Heart right ventricle (tissue), 16 donors: ENCODE data around the gene CYTH4. TPM values are rescaled to one million over a fixed set of nuclear protein-coding genes. Genes with fewer than 3 reads are reported as not detected.
A peak's percentile ranks its signal among the peaks of the same experiment; 100 is the strongest.

Source experiments
- ATAC-seq, 8 donors: fragments of 200-7000 bp; cut with Tn5 transposase; one replicate each; pipeline ENCODE4 v1.9.1; 2020; ENCODE audit warnings: mild to moderate bottlenecking in 8 of 8, moderate library complexity in 8 of 8, moderate number of reproducible peaks in 1 of 8
- DNase-seq, 2 donors: peaks; one replicate each; pipeline ENCODE4 v3.0.0-alpha.2; 2020
- H3K27ac ChIP-seq, 10 donors: fragments of 200-600 bp; sonication (generic) in 2 of 10; one replicate each; pipeline versions ENCODE4 v1.5.0 to v1.8.0; 2020 to 2022; ENCODE audit warnings: mild to moderate bottlenecking in 3 of 10
- H3K27me3 ChIP-seq, 7 donors: fragments of 200-600 bp; one replicate each; pipeline ENCODE4 v1.8.0; 2021 to 2022; ENCODE audit warnings: mild to moderate bottlenecking in 2 of 7
- H3K36me3 ChIP-seq, 9 donors: fragments of 200-600 bp; sonication (generic) in 1 of 9; one replicate each; pipeline versions ENCODE4 v1.5.0 to v1.8.0; 2020 to 2022; ENCODE audit warnings: mild to moderate bottlenecking in 2 of 9
- H3K4me1 ChIP-seq, 9 donors: fragments of 200-600 bp; sonication (generic) in 1 of 9; one replicate each; pipeline versions ENCODE4 v1.5.0 to v1.8.0; 2020 to 2022; ENCODE audit warnings: mild to moderate bottlenecking in 4 of 9
- H3K4me3 ChIP-seq, 10 donors: fragments of 200-600 bp; sonication (generic) in 2 of 10; one replicate each; pipeline versions ENCODE4 v1.5.0 to v1.8.0; 2020 to 2022; ENCODE audit warnings: mild to moderate bottlenecking in 7 of 10, moderate library complexity in 2 of 10
- H3K9me3 ChIP-seq, 11 donors: fragments of 200-600 bp in 10 of 11; sonication (generic) in 2 of 11; one replicate each; pipeline versions ENCODE4 v1.5.0 to v1.8.0; 2013 to 2022; ENCODE audit warnings: mild to moderate bottlenecking in 2 of 11, control low read depth in 1 of 11, moderate library complexity in 1 of 11
- WGBS, 2 donors: extraction: QIAGEN DNeasy Blood & Tissue Kit; methylation state at CpG; one replicate each; pipeline ENCODE4 v1.1.7; 2013; ENCODE audit warnings: inconsistent platforms in 1 of 2; 5-methylcytosine and 5-hydroxymethylcytosine counted together
- intact Hi-C, 10 donors: fragments of 100-400 bp; cut with DNase I; formaldehyde crosslinking; loops; one replicate each; pipeline versions ENCODE4 v1.11.1 to v1.14.2; 2022
- polyA plus RNA-seq, 2 donors: library from polyadenylated mRNA; stranded (reverse); fragments of 200-250 nt; gene quantifications; one replicate each; pipeline ENCODE4 v1.2.3, GENCODE V29; 2013
- total RNA-seq, 10 donors: library from RNA; stranded (reverse); fragmentation: NEBNext Ultra II Directional in 3 of 10; extraction: Animal tissue kit (Norgen Biotek cat#: 25700) in 3 of 10; gene quantifications; one replicate each; pipeline versions ENCODE4 v1.2.1 to v1.2.4, GENCODE V29; 2021 to 2023
- TF ChIP-seq, protein P1 (sequence below), 9 donors: fragments of 200-600 bp; sonication (generic) in 2 of 9; IDR thresholded peaks; one replicate each; pipeline versions ENCODE4 v1.5.0 to v1.8.0; 2021 to 2022; ENCODE audit warnings: antibody characterized with exemption in 9 of 9, mild to moderate bottlenecking in 5 of 9, moderate library complexity in 1 of 9
- donor health status: Arrhythmogenic right ventricular cardiomyopathy.
- donor health status: ischemic (EF 13 %, LVEDD 7.1; RV severe dilation, severe dysfunction).
- donor health status: healthy with polysubstance abuse.
- donor health status: DM: no; HTN: yes; CAD: no.
- donor health status: DM: no; HTN: no; CAD: no.
- donor health status: ischemic (EF 25% LVEDD 6.9; RV normal size, moderate dysfunction).
- donor health status: ischemic (EF 25% LVEDD 5.7; RV mildly dilated, moderate dysfunction).
- donor health status: healthy.
- donor health status: DM: yes; HTN: yes; CAD: no.
- donor health status: Ischemic cardiomyopathy.
- donor health status: ischemic (EF 35%, LVEDD 5.7; RV mildly dilated, moderate dysfunction).
- donor health status: nonischemic (EF 11% LVEDD 7.7; RV severe dilation, severe dysfunction).
- donor health status: DM: yes; HTN: yes; CAD: no.
- donor health status: PGD.
- donor health status: ischemic (EF 29% LVEDD 5.4; RV normal size, mild dysfunction).
- donor health status: nonischemic (EF 23%, LVEDD 6.1; RV moderate dilation, normal function).

The CYTH4 gene
- total and polyA plus RNA-seq, 12 donors = 1.8 to 29.3 (median 4.3) TPM

GRCh38 chr22:37299969-37300509 lies 17.7 kb downstream of the CYTH4 start:
- Histone ChIP-seq H3K27me3 (peaks cover 0 to 19% (median 0%) of the 10 kb centered on the region in 7 donors), H3K4me3 (no peak overlapping the region), H3K27ac (peak overlapping the region in 1 of 10 donors; percentile 80), H3K4me1 (peaks cover 0 to 91% (median 0%) of the 10 kb centered on the region in 9 donors), H3K36me3 (peaks cover 0 to 96% (median 0%) of the 10 kb centered on the region in 9 donors), H3K9me3 (no peaks in the 10 kb centered on the region)
- ATAC-seq (no peak), DNase-seq (no peak)
- WGBS, 2 donors = 89 to 90% methylated on average over 4 of the region's 4 CpGs
- intact Hi-C loops = no loop called here
- TF ChIP-seq, protein P1, sequence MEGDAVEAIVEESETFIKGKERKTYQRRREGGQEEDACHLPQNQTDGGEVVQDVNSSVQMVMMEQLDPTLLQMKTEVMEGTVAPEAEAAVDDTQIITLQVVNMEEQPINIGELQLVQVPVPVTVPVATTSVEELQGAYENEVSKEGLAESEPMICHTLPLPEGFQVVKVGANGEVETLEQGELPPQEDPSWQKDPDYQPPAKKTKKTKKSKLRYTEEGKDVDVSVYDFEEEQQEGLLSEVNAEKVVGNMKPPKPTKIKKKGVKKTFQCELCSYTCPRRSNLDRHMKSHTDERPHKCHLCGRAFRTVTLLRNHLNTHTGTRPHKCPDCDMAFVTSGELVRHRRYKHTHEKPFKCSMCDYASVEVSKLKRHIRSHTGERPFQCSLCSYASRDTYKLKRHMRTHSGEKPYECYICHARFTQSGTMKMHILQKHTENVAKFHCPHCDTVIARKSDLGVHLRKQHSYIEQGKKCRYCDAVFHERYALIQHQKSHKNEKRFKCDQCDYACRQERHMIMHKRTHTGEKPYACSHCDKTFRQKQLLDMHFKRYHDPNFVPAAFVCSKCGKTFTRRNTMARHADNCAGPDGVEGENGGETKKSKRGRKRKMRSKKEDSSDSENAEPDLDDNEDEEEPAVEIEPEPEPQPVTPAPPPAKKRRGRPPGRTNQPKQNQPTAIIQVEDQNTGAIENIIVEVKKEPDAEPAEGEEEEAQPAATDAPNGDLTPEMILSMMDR (IDR thresholded peaks at IDR 0.05) = no peak

DNA sequence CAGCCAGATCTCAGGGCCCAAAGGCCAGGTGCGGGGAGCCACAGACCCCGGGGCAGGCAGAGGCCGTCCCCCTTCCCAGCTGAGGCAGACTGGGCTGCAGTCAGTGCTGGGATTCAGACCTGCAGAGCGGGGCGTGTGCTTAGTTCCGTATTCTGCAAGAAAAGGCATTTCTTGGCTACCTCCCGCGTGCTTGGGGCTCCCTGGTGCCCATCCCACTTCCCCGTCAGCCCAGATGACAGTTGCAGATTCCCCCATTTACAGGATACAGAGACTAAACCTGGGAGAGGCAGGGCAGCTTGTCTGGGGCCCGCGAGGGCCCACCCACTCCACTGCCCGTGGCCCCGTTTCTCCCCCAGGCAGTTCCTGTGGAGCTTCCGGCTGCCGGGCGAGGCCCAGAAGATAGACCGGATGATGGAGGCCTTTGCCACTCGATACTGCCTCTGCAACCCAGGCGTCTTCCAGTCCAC lies 18.3 kb downstream of the CYTH4 start:
- TF ChIP-seq, protein P1 (IDR thresholded peaks at IDR 0.05) = no peak
- DNase-seq (no peak), ATAC-seq (peak in 4 of 8 donors; percentile 14 to 40 (median 34))
- H3K27ac ChIP-seq = peak overlapping the region in 1 of 10 donors; percentile 80
- 59 to 65% methylated on average over 19 of the region's 19 CpGs for WGBS, 2 donors
- peaks cover 0 to 95% (median 0%) of the 10 kb centered on the region in 9 donors for H3K4me1 ChIP-seq
- H3K9me3 ChIP-seq = no peaks in the 10 kb centered on the region
- peak overlapping the region in 1 of 10 donors; percentile 3 for H3K4me3 ChIP-seq
- H3K27me3 ChIP-seq = peaks cover 0 to 19% (median 0%) of the 10 kb centered on the region in 7 donors
- intact Hi-C loops = no loop called here
- H3K36me3 ChIP-seq = peaks cover 0 to 98% (median 0%) of the 10 kb centered on the region in 9 donors

GRCh38 chr22:37301144-37301830 lies 19.0 kb downstream of the CYTH4 start:
- Histone ChIP-seq H3K27me3 (peaks cover 0 to 19% (median 0%) of the 10 kb centered on the region in 7 donors), H3K4me3 (peak overlapping the region in 1 of 10 donors; percentile 3), H3K9me3 (no peaks in the 10 kb centered on the region), H3K27ac (peak overlapping the region in 1 of 10 donors; percentile 80), H3K36me3 (peaks cover 0 to 98% (median 0%) of the 10 kb centered on the region in 9 donors), H3K4me1 (peaks cover 0 to 95% (median 0%) of the 10 kb centered on the region in 9 donors)
- ATAC-seq = no peak
- no peak for DNase-seq
- 91 to 93% methylated on average over 6 of the region's 6 CpGs for WGBS, 2 donors
- intact Hi-C loops = no loop called here
- TF ChIP-seq, protein P1 (IDR thresholded peaks at IDR 0.05) = no peak

- Histone ChIP-seq H3K9me3 (no peaks in the 10 kb centered on the region), H3K4me3 (no peak overlapping the region), H3K4me1 (peaks cover 3 to 100% (median 12%) of the 10 kb centered on the region in 9 donors), H3K27ac (peak overlapping the region in 1 of 10 donors; percentile 90), H3K36me3 (peaks cover 0 to 83% (median 0%) of the 10 kb centered on the region in 9 donors), H3K27me3 (peaks cover 0 to 19% (median 0%) of the 10 kb centered on the region in 7 donors)
- 75 to 81% methylated on average over 31 of the region's 31 CpGs for WGBS, 2 donors
- no peak for ATAC-seq
- no peak for DNase-seq
- TF ChIP-seq, protein P1 (IDR thresholded peaks at IDR 0.05) = no peak
- intact Hi-C loops = no loop called here
Observed at GRCh38 chr22:37302674-37303555, 20.6 kb downstream of the CYTH4 start.
